NCI-H2081 (cell line): ENCODE data around the gene FTCD.

Source experiments
- DNase-seq, 2 experiments: peaks; one replicate each; lab custom pipeline; 2025; lab: John Stamatoyannopoulos, UW

The FTCD gene

GRCh38 chr21:46093668-46094400, 61.5 kb downstream of the FTCD start:
- no peak for DNase-seq

GRCh38 chr21:46092811-46093667, 62.3 kb downstream of the FTCD start:
- DNase-seq = no peak

DNA sequence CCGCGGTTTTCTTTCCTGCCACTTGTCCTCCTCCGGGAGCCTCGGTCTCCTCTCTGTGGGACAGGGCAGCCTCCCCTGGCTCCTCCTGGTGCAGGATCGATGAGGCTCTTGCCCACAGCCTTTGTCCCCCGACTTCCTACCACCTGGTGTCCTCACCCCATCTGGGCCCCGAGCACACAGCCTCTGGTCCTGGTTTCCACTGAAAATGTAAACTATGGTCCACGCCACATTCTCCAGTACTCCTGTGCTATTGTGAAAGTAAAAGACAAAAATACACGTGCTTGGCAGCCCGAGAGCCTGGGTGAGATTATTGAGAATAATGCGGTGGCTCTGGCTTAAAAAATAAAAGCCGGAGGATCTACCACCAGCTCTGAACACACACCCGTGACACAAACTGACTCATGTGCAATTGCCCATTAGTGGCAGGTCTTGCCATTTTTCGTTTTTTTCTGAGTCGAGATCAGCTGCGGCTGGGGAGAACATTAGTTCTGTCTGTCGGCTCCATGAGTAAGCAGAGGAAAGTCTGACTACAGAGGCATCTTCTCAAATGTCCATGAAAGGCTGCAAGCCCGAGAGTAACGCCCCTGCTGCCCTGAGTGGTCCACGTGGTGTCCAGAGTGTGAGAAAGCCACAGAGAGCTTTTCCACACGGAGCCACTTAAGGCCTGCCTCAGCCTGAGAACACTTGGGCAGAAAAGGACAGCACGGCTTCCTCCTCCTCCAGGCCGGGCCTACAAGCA, 63.2 kb downstream of the FTCD start:
- DNase-seq = no peak

DNA sequence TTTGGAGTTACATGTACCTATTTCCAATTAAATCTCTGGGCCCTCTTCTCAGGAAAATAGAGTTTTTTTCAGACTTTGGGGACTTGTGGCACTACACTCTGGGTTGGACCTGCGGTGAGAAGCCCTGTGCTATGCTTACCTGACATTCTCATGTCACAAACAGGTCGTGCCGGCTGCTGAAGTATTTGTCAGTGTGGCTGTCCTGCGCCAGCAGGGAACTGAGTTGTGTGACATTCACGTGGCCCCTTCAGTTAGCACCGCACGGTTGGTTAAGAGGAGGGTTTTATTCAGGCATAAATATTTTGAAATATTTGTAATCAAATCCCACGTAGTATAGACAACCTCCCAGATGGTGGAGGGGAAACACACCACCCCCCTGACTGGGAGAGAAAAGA, 63.8 kb downstream of the FTCD start:
- DNase-seq = no peak

- no peak for DNase-seq
Observed at GRCh38 chr21:46091118-46091517, 64.3 kb downstream of the FTCD start.

DNA sequence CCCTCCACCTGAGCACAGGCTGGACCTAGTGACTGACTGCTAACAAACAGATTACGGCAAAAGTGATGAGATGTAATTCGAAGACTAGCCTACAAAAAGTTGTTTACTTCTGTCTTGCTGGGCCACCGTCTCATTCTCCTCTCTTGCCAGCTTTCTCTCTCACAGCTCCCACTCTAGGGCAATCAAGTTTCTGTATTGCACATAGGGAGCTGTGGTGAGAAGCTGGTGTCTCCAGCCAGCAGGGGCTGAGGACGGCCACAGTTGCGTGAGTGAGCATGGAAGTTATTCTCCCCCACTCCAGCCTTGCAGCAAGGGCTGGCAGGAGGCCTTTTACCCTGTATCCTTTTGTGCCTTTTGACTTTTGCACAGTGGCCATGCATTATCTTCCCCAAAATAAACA, 66.1 kb downstream of the FTCD start:
- no peak for DNase-seq

DNA sequence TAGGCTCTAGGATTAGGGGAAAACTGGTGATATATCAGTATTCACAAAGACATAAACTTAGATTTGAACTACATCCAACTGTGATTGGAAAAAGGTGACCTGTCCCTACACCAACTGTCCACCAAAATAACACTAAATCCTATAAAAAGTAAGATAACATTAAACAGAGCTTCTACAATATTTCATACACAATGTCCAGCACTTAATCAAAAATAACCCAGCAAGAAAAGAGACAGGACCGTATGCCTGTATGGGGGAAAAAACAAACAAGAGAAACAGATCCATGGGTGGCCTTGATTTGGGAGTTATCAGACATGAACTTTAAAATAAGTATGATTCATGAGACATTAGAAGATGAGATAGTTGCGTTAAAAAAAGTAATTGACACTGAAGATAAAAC, 67.2 kb downstream of the FTCD start:
- no peak for DNase-seq

- DNase-seq = no peak
Observed at GRCh38 chr21:46087641-46088040, 67.7 kb downstream of the FTCD start.
